Mucosa of stomach (tissue), 1 donor: Measurements from ENCODE around the gene COL4A2.
"Not testable (repeated sequence)": the region's sequence is repeated elsewhere in the genome, so short reads cannot be mapped to it uniquely, and the experiment has no call there.

Experiments used
- H3K27me3 ChIP-seq: one replicate; pipeline ENCODE4 v1.7.0; 2013; ENCODE audit warnings: mild to moderate bottlenecking, low read length; ENCODE audit not compliant: control insufficient read depth, insufficient read depth
- H3K36me3 ChIP-seq: one replicate; pipeline ENCODE4 v1.7.0; 2013; ENCODE audit warnings: low read length; ENCODE audit not compliant: control insufficient read depth, insufficient read depth
- H3K4me1 ChIP-seq: one replicate; pipeline ENCODE4 v1.7.0; 2013; ENCODE audit warnings: mild to moderate bottlenecking, low read length; ENCODE audit not compliant: control insufficient read depth, insufficient read depth
- H3K4me3 ChIP-seq: one replicate; pipeline ENCODE4 v1.7.0; 2013; ENCODE audit warnings: low read length
- H3K9ac ChIP-seq: one replicate; pipeline ENCODE4 v1.7.0; 2013; ENCODE audit warnings: mild to moderate bottlenecking, low read length, moderate library complexity
- H3K9me3 ChIP-seq: one replicate; pipeline ENCODE4 v1.7.0; 2013; ENCODE audit warnings: mild to moderate bottlenecking, low read length, moderate library complexity; ENCODE audit not compliant: control insufficient read depth
- donor health status: Pancreatic carcinoma.

COL4A2 gene

DNA sequence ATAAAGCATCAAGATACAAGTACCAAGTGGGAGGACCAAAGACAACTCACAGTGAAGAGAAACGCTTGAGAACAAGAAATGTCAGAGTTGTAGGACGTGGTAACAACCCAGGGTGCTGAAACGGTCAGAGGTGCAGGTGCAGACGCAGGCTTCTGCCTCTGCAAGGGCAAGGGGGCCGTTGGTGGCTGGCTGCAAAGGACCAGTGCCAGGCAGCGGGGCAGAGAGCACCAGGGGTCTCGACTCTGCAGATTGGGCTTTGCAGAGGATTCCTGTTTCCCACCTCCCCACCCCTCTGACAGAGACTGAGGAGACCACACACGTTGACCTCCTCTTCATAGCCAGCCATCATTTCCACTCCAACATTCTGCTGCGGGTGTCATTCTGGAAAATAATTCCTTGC lies 216.1 kb downstream of the COL4A2 start:
- no peak overlapping the region for H3K4me3 ChIP-seq
- H3K4me1 ChIP-seq: peaks cover 87% of the 10 kb centered on the region
- H3K27me3 ChIP-seq: no peaks in the 10 kb centered on the region
- H3K9ac ChIP-seq: no peak overlapping the region
- H3K36me3 ChIP-seq: peaks cover 8% of the 10 kb centered on the region
- H3K9me3 ChIP-seq: no peaks in the 10 kb centered on the region

GRCh38 chr13:110523838-110524540 lies 216.9 kb downstream of the COL4A2 start:
- Histone ChIP-seq H3K9me3 (no peaks in the 10 kb centered on the region), H3K9ac (peak overlapping the region; percentile 5), H3K4me3 (no peak overlapping the region), H3K4me1 (peaks cover 87% of the 10 kb centered on the region), H3K27me3 (no peaks in the 10 kb centered on the region), H3K36me3 (peaks cover 3% of the 10 kb centered on the region)

- Histone ChIP-seq H3K4me3 (peak overlapping the region; percentile 2), H3K36me3 (peaks cover 3% of the 10 kb centered on the region)
These were observed 217.6 kb downstream of the COL4A2 start for GRCh38 chr13:110524541-110525257.

GRCh38 chr13:110525328-110526319 lies 218.5 kb downstream of the COL4A2 start:
- Histone ChIP-seq H3K4me1 (peaks cover 79% of the 10 kb centered on the region), H3K9ac (peak overlapping the region; percentile 25), H3K27me3 (no peaks in the 10 kb centered on the region), H3K36me3 (peaks cover 3% of the 10 kb centered on the region), H3K9me3 (no peaks in the 10 kb centered on the region), H3K4me3 (no peak overlapping the region)

More at GRCh38 chr13:110524541-110525257, 217.6 kb downstream of the COL4A2 start:
- peak overlapping the region; percentile 39 for H3K9ac ChIP-seq
- peaks cover 87% of the 10 kb centered on the region for H3K4me1 ChIP-seq
- H3K9me3 ChIP-seq: no peaks in the 10 kb centered on the region
- no peaks in the 10 kb centered on the region for H3K27me3 ChIP-seq

- Histone ChIP-seq H3K4me3 (no peak overlapping the region), H3K36me3 (peaks cover 2% of the 10 kb centered on the region), H3K9me3 (no peaks in the 10 kb centered on the region), H3K9ac (no peak overlapping the region), H3K4me1 (peaks cover 80% of the 10 kb centered on the region), H3K27me3 (no peaks in the 10 kb centered on the region)
These were observed 221.3 kb downstream of the COL4A2 start for GRCh38 chr13:110528371-110528770.

DNA sequence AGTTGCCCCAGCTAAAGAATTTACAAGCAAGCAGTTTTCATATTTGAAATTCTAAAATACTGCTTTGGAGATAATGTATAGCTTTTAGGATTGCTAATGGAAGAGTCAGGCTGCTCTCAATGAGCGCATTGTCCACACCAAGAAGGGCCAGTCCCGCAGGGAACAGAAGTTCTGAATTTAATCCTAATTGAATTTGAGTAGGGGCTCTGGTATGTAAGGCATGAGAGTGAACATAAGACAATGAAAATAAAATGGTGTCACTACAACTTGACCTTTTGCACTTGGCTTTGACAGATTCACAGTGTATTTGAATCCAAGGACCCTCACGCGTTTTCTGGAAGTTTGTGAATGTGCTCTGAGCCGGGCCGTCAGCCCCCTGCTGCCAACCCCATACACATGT lies 221.8 kb downstream of the COL4A2 start:
- H3K9me3 ChIP-seq: no peaks in the 10 kb centered on the region
- H3K36me3 ChIP-seq: no peaks in the 10 kb centered on the region
- H3K4me1 ChIP-seq: peaks cover 75% of the 10 kb centered on the region
- H3K27me3 ChIP-seq: no peaks in the 10 kb centered on the region
- H3K4me3 ChIP-seq: no peak overlapping the region
- H3K9ac ChIP-seq: no peak overlapping the region

DNA sequence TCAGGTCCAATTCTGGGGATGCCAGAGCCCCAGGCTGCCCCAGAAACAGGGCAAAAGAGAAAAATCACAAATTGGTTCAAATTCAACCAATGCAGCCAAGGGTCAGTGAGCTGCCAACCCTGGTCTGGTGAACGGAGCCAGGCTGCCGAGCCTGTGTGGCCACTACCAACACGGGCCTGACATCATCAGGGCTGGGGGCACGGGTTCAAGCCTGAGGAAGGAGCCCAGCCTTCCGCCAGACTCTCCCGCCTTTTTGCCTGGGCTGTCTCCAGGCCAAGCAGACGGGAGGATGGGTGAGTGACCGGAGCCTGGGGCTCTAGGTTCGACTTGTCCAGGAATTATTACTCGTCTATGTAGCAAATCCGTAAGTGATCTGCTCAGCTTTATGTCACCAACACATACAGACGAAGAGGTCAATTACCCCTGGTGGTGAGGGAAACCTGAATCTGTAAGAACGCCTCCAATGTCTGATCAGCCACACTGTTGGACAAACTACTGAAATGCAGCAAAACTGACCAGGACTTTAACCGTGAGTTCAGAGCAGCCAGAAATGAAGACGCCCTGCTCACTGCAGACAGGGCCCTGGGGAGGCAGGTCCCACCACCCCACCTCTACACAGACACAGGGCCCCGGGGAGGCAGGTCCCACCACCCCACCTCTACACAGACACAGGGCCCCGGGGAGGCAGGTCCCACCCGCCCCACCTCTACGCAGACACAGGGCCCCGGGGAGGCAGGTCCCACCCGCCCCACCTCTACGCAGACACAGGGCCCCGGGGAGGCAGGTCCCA lies 222.6 kb downstream of the COL4A2 start:
- H3K27me3 ChIP-seq: no peaks in the 10 kb centered on the region
- no peak overlapping the region for H3K9ac ChIP-seq
- H3K36me3 ChIP-seq: no peaks in the 10 kb centered on the region
- peaks cover 67% of the 10 kb centered on the region for H3K4me1 ChIP-seq
- H3K9me3 ChIP-seq: no peaks in the 10 kb centered on the region
- H3K4me3 ChIP-seq: no peak overlapping the region

DNA sequence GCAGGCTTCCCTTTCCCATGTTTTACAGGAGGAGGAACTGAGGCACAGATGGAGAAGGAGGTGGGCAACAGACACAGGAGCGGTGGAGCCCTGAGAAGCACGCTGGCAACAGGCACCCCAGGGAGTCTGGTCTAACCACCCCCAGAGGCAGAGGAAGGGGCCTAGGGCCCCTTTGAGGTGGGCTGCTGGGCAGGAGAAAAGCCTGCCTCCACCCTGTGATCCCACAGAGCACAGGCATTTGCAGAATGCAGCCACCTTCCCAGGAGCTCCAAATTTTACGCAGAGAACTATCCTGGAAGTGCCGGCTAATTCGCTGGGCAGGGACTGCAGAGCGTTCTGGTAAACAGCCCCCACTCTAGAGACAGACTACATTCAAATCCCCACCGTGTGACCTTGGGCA lies 224.0 kb downstream of the COL4A2 start:
- Histone ChIP-seq H3K4me1 (peaks cover 53% of the 10 kb centered on the region), H3K27me3 (no peaks in the 10 kb centered on the region), H3K9ac (peak overlapping the region; percentile 1)

DNA sequence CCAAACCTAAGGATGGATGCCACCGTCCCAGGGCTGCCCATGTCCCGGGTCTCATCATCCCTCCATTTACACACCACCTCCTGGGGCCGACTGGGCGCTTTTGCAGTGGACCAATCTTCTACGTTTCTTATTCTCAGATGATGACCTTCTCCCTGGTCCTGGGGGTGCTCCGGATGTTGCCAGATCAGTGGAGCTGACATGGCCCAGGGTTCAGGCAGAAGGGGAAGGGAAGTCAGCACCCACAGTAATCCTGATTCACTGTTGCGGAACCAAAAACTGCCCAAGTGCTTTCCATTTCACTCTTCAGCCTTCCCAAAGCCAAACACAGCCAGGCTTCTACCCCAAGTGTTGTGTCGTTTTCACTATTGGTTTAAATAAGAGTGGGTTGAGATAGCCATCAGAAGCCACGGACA lies 224.6 kb downstream of the COL4A2 start:
- Histone ChIP-seq H3K4me1 (peaks cover 47% of the 10 kb centered on the region), H3K9ac (no peak overlapping the region), H3K27me3 (no peaks in the 10 kb centered on the region), H3K36me3 (no peaks in the 10 kb centered on the region), H3K9me3 (no peaks in the 10 kb centered on the region), H3K4me3 (no peak overlapping the region)

More for the DNA sequence above, 224.0 kb downstream of the COL4A2 start:
- Histone ChIP-seq H3K36me3 (no peaks in the 10 kb centered on the region), H3K9me3 (no peaks in the 10 kb centered on the region), H3K4me3 (no peak overlapping the region)

- peaks cover 41% of the 10 kb centered on the region for H3K4me1 ChIP-seq
- H3K27me3 ChIP-seq, H3K4me3 ChIP-seq, H3K9me3 ChIP-seq, H3K9ac ChIP-seq, H3K36me3 ChIP-seq: not testable (repeated sequence)
These were observed 225.2 kb downstream of the COL4A2 start for GRCh38 chr13:110532258-110532657.
